Measurements from ENCODE around the gene PPP1R12B.
"Not testable (repeated sequence)": the region's sequence is repeated elsewhere in the genome, so short reads cannot be mapped to it uniquely, and the experiment has no call there.

PPP1R12B gene

DNA sequence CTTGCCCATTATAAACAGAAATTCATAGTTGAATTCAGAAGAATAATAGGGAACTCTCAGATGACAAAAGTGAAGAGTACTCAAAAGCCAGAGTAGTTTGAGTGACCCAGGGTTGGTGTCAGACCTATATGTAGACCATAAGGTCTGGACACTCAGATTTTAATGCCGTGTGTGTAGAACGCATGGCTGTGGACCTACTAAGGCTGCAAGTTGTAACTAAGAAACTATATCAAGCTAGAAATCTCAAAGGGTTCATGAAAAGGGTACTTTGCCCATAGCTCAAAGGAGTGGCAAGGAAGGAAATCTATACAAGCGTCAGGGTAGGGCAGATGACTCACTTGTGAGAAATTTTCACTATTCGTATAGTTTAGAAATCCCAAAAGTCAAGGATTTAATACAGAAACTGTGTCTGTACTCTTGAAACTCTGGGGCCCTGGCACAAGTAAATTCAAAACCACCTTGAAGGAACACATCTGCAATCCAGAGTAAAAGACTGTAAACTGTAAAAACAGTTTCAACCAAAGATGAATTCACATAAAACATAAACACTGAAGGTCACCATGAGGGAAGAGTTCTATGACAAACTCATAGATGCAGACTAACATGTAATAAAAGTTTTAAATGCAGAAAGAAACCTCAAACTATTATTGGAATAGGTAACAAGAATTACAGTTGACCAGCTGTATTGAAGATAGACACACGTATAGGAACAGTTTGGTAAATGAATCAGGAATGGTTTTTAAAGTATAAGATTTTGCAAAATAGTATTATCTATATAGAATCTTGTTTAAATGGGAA lies 108.1 kb downstream of the PPP1R12B start:
- DNase-seq, result not testable (repeated sequence)

DNA sequence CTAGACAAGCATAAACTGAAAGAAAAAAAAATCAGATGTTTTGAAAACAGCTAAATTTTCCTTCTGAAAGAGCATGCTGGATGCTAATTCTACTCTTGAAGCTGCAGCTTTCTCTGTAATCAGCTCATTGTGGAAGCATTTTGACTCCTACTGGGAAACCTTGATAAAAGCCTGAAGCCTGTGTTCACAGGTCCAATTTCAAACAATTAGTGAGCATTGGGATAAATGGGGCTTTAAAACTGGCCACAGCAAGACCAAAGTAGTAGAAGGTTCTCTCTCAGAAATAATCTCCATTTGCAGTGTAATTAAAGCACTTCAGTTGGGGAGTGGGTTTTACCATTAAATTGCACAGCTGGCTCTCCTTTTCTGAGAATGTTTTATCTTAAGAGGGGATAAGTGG lies 110.2 kb downstream of the PPP1R12B start:
- peak; percentile 40 to 75 for DNase-seq

GRCh38 chr1:202459470-202460142 lies 111.1 kb downstream of the PPP1R12B start:
- not testable (repeated sequence) for DNase-seq

DNA sequence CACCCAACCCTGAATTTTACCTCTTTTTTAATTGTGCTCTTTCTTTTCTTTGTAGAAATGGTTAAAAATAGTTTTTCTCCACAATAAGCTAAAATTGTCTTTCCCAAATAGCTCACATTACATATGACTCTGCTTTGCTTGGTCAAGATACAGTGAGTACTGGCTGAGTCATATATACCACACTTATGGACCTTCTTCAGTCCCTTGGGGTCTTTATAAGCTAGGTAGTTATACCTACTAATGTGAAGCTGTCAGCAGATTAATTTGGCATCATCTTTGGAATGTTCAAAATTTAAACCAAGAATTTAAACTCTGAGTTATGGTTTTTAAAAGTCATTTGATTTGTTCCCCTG lies 111.6 kb downstream of the PPP1R12B start:
- DNase-seq, result not testable (repeated sequence)

DNA sequence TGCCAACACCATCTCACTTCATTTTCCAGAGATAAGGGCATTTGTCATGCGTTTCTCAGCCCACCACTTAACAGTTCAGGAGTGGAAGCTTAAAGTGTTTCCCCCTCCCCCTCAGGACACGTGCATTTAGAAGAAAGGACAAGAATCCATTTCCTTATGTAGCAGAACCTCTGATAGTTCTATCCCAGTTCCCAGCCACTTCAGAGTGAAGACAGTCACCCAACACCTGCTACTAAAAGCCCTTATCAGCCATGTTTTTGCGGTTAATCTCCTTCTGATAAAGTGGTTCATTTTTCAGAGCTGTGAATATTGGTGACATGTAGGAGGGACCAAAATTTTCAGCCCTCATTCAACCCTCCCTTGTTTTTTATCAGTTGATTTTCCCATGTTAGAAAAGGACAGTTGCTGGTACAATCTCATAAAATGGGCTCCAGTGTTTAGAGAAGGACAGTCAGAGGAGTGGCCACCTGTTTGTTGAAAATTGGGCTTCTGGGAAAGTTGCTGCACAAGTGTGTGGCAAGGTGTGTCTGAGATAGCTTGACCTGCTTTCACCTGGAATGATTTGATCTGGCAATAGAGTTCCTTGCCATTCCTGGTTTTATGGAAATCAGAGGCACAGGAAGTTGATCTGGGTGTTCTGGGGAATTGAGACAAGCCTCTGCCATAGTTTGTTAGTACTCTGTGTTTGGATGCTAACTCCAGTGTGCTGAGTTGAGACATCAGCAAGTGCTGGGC lies 114.0 kb downstream of the PPP1R12B start:
- DNase-seq, result no peak

DNA sequence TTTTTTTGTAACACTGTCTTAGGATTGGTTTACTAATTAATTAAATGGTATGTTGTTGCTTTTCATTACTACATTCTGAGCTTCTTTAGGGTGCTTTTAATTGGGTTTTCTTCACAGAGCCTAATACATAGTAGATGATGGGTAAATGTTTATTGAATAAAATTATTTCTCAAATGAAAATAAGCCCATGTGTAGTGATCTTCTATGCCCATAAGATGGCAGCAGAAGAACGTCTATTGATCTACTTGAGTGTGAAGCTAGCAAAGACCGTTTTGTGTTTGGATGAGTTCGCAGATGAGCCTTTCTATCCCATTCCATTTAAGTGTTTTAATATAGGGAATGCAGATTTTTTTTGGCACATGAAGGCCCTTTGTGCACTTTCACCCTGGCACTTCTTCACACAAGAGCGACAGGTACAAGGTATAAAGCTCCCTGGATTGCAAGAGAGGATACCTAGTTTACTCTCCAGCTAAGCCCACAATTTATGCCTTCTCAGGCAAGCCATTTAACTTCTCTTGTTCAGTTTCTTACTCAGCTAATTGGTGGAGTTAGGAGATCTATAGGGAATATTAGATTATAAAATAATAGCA lies 115.7 kb downstream of the PPP1R12B start:
- peak; percentile 9 to 39 for DNase-seq

GRCh38 chr1:202465644-202466270 lies 117.3 kb downstream of the PPP1R12B start:
- not testable (repeated sequence) for DNase-seq

- DNase-seq, result not testable (repeated sequence)
Observed at GRCh38 chr1:202466339-202466738, 117.8 kb downstream of the PPP1R12B start.

- DNase-seq, result not testable (repeated sequence)
Observed at GRCh38 chr1:202467381-202467780, 118.9 kb downstream of the PPP1R12B start.

GRCh38 chr1:202468695-202469094 lies 120.2 kb downstream of the PPP1R12B start:
- not testable (repeated sequence) for DNase-seq

GRCh38 chr1:202469123-202469522 lies 120.6 kb downstream of the PPP1R12B start:
- not testable (repeated sequence) for DNase-seq

GRCh38 chr1:202471246-202471645 lies 122.7 kb downstream of the PPP1R12B start:
- DNase-seq, result no peak

- DNase-seq, result not testable (repeated sequence)
Observed at GRCh38 chr1:202472347-202473124, 124.0 kb downstream of the PPP1R12B start.

DNA sequence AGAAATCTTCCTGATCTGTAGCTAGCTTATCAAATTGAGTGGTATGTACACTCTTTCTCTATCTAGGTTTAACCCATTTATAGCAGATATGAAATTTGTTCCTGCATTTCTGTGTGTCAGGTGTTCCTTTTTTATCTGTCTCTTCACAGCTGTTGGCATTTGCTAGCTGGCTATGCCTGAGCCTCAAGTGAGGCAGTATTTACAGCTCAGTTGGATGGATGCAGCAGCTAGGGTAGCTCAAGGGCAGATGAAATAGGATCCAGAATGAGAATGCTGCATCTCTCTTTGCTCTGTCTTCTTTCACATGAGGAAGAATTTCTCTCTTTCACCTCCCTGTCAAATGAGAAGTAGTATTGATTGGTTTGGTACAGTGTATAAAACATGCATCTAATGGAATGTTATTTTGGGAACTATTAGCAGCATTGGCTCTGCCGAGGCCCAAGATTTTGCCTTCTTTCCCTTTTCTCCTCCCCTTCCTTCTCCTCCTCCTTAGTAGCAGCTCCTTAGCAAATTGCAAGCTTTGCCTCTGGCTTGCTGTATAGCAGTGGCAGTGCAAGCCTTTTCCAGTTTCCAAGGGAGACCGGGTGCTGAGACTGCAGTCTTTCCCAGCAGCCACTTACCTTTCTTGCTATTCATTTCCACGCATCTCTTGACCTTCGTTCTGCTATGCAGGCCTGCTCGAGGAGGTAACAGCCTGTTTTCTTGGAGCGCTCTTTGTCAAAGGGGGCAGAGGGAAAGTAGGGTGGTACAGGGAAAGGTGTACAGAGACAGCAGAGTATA lies 125.0 kb downstream of the PPP1R12B start:
- DNase-seq, result not testable (repeated sequence)

GRCh38 chr1:202479661-202480060 lies 131.2 kb downstream of the PPP1R12B start:
- not testable (repeated sequence) for DNase-seq

DNA sequence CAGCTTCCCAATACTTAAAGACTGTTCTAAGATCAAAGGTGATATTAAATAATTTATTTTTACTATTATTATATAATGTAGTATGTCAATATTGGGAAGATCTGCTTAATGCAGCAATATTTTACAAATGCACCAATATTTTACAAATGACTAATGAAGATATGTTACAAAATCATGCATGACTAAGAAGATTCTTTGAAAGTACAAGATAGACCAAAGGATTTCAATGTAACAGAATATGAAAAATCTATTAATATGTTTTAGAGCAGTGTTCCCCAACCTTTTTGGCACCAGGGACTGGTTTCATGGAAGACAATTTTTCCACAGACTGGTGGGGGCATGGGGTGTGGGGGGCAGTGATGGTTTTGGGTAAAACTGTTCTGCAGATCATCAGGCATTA lies 132.1 kb downstream of the PPP1R12B start:
- not testable (repeated sequence) for DNase-seq

DNA sequence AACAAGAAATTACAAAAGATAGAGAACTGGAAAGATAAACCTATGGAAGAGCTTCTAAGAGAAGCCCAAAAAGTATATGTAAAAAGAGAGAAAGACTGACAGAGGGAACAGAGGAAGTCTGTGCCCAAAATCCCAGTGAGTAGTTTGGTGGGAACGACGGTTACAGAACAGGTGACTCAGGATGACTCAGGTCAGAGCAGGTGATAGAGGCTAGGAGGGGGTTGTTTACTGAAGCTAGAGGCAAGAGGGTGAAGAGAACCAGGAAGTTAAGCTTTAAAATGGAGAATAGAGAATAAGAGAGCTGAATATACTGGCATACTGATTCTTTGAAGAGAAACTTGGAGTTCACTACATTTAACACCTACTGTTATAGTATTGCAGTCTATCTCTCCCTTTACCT lies 134.9 kb downstream of the PPP1R12B start:
- DNase-seq, result not testable (repeated sequence)

GRCh38 chr1:202484032-202484431 lies 135.5 kb downstream of the PPP1R12B start:
- DNase-seq, result not testable (repeated sequence)

DNA sequence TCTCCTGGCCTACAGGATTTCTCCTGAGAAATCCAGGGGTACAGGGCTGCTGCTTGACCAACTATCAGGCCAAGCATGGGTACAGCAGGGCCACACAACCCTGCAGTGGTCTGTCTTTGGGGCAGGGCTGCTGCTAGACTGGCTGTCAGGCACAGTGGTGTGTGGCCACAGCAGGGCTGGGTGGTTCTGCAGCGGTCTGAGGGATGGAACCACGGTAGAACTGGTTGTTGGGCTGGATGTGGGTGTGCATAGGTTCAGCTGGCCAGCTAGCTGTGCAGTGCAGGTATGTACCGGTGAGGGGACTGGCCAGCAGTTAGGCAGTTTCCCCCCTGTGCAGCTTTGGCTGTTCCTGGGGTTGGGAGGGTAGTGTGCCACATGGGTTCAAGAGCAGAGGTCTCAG lies 136.3 kb downstream of the PPP1R12B start:
- DNase-seq, result not testable (repeated sequence)

DNA sequence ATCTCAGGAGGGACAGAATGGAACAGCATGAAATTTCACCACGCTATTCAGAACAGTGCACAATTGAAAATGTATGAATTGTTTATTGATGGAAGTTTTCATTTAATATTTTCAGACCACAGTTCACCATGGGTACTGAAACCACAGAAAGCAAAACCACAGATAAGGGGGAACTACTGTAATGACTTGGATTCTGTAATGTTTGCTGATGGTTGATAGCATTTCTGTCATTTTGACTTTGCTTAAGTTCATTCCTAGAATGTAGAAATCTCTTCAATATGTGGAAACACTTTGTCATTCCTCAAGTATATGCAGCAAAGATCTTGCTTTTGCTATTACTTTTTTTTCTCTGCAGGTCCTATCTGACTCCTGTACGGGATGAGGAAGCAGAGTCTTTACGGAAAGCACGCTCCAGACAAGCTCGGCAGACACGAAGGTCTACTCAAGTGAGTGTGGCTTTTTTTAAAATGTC lies 139.7 kb downstream of the PPP1R12B start:
- not testable (repeated sequence) for DNase-seq

- DNase-seq, result not testable (repeated sequence)
Observed at GRCh38 chr1:202489101-202489500, 140.6 kb downstream of the PPP1R12B start.

All from NCI-H1930 (cell line).